HepG2 (cell line): ENCODE measurements around the gene MIDN. TPM values are rescaled to one million over a fixed set of nuclear protein-coding genes. Genes with fewer than 3 reads are reported as not detected.

ENCODE experiments used
- CREM ChIP-seq, 2 experiments: sonication (generic) in 1 of 2; formaldehyde crosslinking in 1 of 2; IDR thresholded peaks; 2 replicates each; pipeline versions ENCODE4 v1.4.0 to v1.6.1; 2016 to 2020; ENCODE audit warnings: antibody characterized with exemption in 1 of 2, mild to moderate bottlenecking in 1 of 2, missing genetic modification reagents in 1 of 2
- CSRNP1 ChIP-seq: sonication (generic); formaldehyde crosslinking; IDR thresholded peaks from 2 replicates; pipeline ENCODE4 v1.8.1; 2023; ENCODE audit warnings: mild to moderate bottlenecking, missing genetic modification reagents
- EP300 ChIP-seq, 3 experiments: sonication (generic) in 1 of 3; formaldehyde crosslinking in 1 of 3; IDR thresholded peaks; 2 replicates each; pipeline versions ENCODE4 v1.5.1 to v1.6.1; 2011 to 2020; ENCODE audit warnings: low read depth in 2 of 3, low read length in 2 of 3, borderline replicate concordance in 1 of 3, improper control_type of control experiment in 1 of 3, mild to moderate bottlenecking in 1 of 3, missing genetic modification reagents in 1 of 3, moderate library complexity in 1 of 3
- HINFP ChIP-seq: sonication (generic); formaldehyde crosslinking; IDR thresholded peaks from 2 replicates; pipeline ENCODE4 v1.4.0; 2020; ENCODE audit warnings: low read depth, mild to moderate bottlenecking, missing genetic modification reagents
- IKZF1 ChIP-seq: fragments of 450-650 bp; IDR thresholded peaks from 2 replicates; pipeline ENCODE4 v1.7.1; 2016
- SRY ChIP-seq: sonication (generic); formaldehyde crosslinking; IDR thresholded peaks from 2 replicates; pipeline ENCODE4 v1.8.0; 2022; ENCODE audit warnings: mild to moderate bottlenecking, missing genetic modification reagents
- TFE3 ChIP-seq: IDR thresholded peaks from 2 replicates; pipeline ENCODE4 v1.6.1; 2016
- ZNF503 ChIP-seq: sonication (generic); formaldehyde crosslinking; IDR thresholded peaks from 2 replicates; pipeline ENCODE4 v1.4.0; 2020; ENCODE audit warnings: missing genetic modification reagents
- ZNF784 ChIP-seq: sonication (generic); formaldehyde crosslinking; IDR thresholded peaks from 2 replicates; pipeline ENCODE4 v1.5.1; 2020; ENCODE audit warnings: missing genetic modification reagents, mild to moderate bottlenecking, borderline replicate concordance
- polyA plus RNA-seq, 8 experiments: library from polyadenylated mRNA; depleted of rRNA in 3 of 8; stranded (reverse) in 7 of 8; unstranded in 1 of 8; fragments of >200 nt; fragmentation: Illumina TruSeq in 4 of 8; extraction: Trizol in 4 of 8; gene quantifications; 2 replicates each; pipeline versions ENCODE4 v1.2.1 to v1.2.3, GENCODE V29; 2011 to 2016; ENCODE audit warnings: low read depth in 4 of 8, missing spikeins in 1 of 8, mixed read lengths in 1 of 8; ENCODE audit not compliant: insufficient read depth in 1 of 8
- total RNA-seq, 5 experiments: library from RNA; depleted of rRNA; stranded (reverse); fragments of >200 nt; fragmentation: Illumina TruSeq; extraction: Trizol; gene quantifications; 2 replicates each; pipeline ENCODE4 v1.2.3, GENCODE V29; 2016; ENCODE audit warnings: low read depth in 1 of 5

The MIDN gene
- total and polyA plus RNA-seq, 2 of the 13 experiments (the other 11 are each of a cell fraction or from before 2014, with no cell fraction given) = 8.4 to 18.0 TPM

- TF ChIP-seq CSRNP1 (CRISPR knock-in tag) (no peak), HINFP (CRISPR knock-in tag) (no peak), ZNF503 (no peak), CREM (IDR thresholded peaks at IDR 0.05) (no peak), CREM (CRISPR knock-in tag; IDR thresholded peaks at IDR 0.05) (no peak), SRY (CRISPR knock-in tag) (no peak), ZNF784 (CRISPR knock-in tag) (no peak), TFE3 (CRISPR knock-in tag) (no peak), IKZF1 (no peak), EP300 (IDR thresholded peaks at IDR 0.05; ENCODE audit: low read depth in 2 of 2, low read length in 2 of 2) (no peak), EP300 (CRISPR knock-in tag; IDR thresholded peaks at IDR 0.05; ENCODE audit: borderline replicate concordance) (0 out of 2 replicates have a peak, but pooled peaks have one; percentile 10)
Observed at GRCh38 chr19:1223018-1223855, 25.1 kb upstream of the MIDN start (continued).
